Epidermal melanocyte (primary cell): Measurements from ENCODE around the gene TBPL1.

ENCODE experiments used
- DNase-seq: peaks from one replicate; pipeline ENCODE4 v3.0.0; 2011; ENCODE audit warnings: low spot score; ENCODE audit not compliant: insufficient read length

Gene TBPL1

GRCh38 chr6:134005800-134006199, 52.8 kb downstream of the TBPL1 start:
- no peak for DNase-seq

DNA sequence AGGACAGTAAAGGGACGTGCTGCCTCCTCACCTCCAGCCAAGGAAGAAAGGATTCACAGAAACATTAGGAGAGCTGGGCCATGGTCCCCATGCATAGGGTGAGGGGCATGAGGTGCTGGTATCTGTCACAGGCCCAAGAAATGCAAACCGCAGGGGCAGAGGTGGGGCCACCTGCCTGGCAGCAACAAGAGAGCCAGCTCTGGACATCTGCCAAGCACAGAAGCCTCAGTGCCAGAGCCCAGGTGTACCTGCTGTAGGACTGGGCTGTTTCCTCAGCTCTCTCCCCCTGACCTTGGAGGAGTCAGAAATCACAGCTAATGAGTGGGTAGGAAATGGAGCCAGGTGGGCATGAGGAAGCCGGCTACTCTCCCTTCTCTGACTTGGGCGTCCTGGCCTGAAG, 54.1 kb downstream of the TBPL1 start:
- no peak for DNase-seq

DNA sequence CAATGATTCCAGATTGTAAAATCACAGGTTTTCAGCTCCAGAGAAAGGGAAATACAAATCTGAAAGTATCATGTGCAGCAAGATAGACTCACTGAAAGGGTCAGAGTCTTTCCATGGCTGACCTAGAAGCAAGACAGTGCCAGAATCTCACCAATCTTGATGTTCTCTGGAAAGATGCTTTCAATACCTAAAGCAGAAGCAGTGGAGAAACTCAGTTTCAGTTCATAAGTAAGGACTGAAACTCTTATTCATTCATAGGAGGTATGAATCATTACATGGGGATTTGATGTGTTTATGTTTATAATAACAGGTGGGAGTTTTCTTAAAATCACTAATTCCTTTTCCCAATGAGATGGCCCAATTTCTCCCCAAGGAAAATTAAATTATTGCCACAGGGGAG, 56.9 kb downstream of the TBPL1 start:
- DNase-seq, result no peak

DNA sequence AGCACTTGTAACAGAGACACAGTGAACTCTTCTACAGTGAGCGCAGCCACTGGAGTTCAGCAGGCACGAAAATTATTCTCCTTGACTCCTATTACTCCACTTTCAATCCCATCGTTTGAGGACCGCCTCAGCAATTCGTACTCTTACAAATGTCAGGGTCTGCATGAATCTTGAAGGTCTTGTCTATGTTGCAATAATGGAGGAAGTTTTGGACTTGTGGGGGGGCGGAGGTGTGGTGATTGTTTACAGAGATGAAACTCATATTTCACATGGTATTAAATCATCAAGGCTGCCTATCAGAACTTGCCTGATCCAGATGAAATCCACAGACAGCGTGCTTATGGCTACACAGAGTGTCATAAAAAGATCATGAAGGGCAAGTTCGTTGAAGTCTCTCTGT, 57.4 kb downstream of the TBPL1 start:
- DNase-seq, result no peak

GRCh38 chr6:134010974-134011373, 58.0 kb downstream of the TBPL1 start:
- DNase-seq, result no peak

GRCh38 chr6:134014588-134015137, 61.6 kb downstream of the TBPL1 start:
- DNase-seq, result no peak

DNA sequence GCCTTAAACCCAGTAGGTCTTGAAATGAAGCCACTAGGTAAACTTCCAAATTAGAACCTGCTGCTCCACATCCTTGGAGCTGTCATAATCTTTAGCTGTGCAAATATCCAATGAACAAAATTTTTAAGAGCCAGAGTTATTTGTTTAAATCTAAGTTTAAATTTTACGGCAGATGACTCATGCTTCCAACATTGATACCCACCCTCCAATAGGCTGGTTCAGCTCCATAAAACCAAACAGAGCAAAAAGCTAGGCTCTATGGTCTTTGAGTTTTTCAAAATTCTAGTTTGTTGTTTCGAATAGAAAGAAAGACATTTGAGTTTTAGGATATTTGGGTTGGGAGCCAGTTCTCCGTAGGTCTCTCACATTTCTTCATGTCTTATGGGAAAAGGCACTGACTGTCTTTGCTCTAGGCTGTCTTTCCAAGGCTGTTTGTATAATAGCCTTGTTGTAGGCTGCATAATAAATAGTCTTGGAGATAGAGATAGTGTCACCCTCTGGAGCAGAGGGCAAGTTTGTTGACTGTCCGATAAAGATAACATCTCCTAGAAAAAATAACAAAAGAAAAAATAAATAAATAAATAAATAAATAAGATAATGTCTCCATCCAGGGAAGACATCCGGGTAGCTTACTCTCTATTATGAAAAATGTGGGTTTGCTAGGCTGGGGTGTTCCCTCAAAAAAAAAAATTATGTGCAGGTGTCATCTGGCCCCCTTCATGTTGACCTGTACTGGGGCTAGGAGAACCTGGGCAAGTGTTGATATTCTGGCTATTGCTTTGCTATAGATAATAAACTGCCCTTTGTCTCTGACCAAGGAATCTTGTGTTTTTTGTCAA, 62.9 kb downstream of the TBPL1 start:
- DNase-seq, result no peak

GRCh38 chr6:134016558-134016814, 63.5 kb downstream of the TBPL1 start:
- DNase-seq, result no peak

DNA sequence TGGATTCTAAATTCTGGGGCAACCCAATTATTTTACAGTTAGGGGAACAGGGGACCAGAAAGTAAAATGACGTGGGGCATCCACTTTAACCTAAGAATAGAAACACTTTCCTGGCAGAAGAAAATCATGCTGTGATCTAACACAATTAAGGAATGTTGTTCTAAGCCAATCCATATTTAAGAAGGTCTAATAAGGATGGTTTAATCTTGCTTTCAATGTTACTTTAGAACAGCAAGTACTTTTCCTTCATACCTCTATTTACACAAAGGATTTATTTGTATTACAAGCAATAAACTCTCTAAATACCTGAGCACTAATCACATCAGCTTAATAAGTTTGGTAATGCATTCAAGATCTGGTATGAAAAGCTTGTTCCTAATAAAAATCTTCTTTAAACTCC, 67.0 kb downstream of the TBPL1 start:
- DNase-seq, result no peak

DNA sequence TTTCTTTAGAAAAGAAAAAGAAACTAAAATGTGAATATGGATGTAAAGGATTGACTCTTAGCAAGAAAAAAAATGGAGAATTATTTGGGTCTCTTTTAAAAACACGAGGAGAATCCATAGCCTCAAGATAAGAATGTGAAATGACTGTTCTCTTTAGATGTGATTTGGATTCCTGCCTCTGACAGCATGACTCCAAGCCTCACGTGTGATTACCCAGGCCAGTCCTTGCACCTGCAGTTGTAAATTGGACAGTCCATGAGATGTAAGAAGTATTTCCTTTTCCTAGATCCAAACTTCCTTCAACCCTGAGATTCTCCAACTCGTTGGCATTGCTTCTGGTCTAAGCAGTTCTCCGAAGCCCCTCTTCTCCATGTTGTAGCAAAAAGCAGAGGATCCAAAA, 67.5 kb downstream of the TBPL1 start:
- DNase-seq, result no peak

- DNase-seq, result no peak
Measured at GRCh38 chr6:134020968-134021367, 67.9 kb downstream of the TBPL1 start.

- DNase-seq, result no peak
Measured at GRCh38 chr6:134021396-134022122, 68.5 kb downstream of the TBPL1 start.

GRCh38 chr6:134022650-134023049, 69.6 kb downstream of the TBPL1 start:
- no peak for DNase-seq

DNA sequence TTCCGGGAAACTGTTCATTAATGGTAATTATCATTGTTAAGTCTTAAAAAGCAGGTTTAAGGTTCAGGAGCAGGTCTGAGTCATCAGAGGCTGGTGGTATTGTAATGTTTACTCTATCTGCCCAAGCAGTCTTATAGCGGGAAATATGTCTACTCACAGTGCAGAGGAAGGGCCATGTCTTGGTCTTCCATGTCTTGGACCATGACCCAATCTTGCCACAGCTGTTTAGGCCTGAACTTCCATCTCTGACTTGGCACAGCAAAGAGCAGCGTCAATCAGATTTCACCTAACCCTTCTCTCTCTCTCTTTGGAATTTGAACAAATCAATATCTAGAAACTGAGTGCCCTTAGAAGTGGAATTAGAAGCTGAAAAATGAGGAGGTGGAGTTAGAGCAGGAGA, 73.6 kb downstream of the TBPL1 start:
- no peak for DNase-seq

- no peak for DNase-seq
Measured at GRCh38 chr6:134028438-134028837, 75.4 kb downstream of the TBPL1 start.

GRCh38 chr6:134029495-134030455, 76.8 kb downstream of the TBPL1 start:
- DNase-seq, result no peak

DNA sequence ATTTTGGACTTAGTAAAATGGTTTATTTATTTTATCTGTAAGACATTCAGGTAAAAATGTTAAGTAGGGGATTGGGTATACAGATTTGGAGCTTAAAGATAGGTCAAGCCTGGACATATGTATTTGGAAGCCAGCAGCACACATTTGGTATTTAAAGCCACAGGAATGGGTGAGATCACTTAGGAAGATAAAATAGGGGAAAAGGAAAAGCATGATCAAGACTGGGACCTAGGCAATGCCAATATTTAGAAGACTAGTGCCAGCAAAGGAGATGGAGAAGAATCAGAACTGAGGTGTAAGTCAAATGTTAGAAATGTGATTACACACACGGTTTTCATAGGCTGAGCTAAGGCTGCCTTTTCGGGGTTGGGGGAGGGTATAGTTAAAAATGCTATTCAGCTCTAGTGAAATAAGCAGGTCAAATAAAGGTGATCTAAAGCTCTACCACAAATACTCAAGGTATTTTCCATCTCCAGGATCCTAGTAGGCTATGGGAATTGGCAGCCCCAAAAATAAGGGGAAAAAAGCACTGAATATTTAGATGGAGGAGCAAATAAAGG, 78.8 kb downstream of the TBPL1 start:
- DNase-seq, result no peak

GRCh38 chr6:134034478-134034877, 81.5 kb downstream of the TBPL1 start:
- no peak for DNase-seq

GRCh38 chr6:134034961-134035822, 82.2 kb downstream of the TBPL1 start:
- DNase-seq, result no peak

DNA sequence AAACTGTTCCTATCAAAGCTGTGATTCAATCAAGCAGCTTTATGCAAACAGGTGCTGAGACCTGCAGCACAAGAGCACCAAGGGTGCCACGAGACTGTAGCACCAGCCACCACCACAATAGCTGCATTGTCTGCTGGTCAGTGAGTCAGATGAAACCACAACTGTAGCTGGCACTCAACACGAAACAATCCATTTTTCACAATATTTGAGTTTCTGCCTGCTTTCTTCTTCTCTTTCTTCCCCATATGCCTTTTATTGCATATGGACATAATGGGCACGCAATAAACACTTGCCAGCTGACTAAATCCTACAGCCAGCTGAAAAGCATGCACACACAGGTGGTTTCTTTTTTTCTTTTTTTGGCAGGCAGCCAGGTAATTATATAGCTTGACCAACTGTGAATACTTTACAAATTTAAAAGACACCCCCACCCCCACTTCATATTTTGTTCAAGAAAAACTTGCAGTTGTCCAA, 82.8 kb downstream of the TBPL1 start:
- no peak for DNase-seq
